ENCODE data around the gene DMP1.
A peak's percentile ranks its signal among the peaks of the same experiment; 100 is the strongest.

The DMP1 gene

DNA sequence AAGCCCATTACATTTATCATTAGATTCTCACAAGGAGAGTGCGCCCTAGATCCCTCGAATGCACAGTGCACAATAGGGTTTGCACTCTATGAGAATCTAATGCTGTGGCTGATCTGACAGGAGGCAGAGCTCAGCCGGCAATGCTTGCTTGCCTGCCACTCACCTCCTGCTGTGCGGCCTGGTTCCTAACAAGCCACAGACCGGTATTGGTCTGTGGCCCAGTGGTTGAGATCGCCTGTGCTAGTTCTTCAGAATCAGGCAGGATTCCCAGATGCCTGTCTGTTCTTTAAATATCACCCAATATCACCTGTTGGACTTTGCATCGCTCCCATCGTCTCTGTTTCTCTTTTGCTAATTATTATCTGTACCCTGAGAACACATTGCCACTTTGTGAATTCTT is 27.8 kb upstream of the DMP1 start:
- TF ChIP-seq, protein P1, sequence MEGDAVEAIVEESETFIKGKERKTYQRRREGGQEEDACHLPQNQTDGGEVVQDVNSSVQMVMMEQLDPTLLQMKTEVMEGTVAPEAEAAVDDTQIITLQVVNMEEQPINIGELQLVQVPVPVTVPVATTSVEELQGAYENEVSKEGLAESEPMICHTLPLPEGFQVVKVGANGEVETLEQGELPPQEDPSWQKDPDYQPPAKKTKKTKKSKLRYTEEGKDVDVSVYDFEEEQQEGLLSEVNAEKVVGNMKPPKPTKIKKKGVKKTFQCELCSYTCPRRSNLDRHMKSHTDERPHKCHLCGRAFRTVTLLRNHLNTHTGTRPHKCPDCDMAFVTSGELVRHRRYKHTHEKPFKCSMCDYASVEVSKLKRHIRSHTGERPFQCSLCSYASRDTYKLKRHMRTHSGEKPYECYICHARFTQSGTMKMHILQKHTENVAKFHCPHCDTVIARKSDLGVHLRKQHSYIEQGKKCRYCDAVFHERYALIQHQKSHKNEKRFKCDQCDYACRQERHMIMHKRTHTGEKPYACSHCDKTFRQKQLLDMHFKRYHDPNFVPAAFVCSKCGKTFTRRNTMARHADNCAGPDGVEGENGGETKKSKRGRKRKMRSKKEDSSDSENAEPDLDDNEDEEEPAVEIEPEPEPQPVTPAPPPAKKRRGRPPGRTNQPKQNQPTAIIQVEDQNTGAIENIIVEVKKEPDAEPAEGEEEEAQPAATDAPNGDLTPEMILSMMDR (IDR thresholded peaks at IDR 0.05), result no peak
- TF ChIP-seq ZFX (IDR thresholded peaks at IDR 0.05; ENCODE audit: borderline replicate concordance), result no peak
- H3K27ac ChIP-seq, result no peak overlapping the region

DNA sequence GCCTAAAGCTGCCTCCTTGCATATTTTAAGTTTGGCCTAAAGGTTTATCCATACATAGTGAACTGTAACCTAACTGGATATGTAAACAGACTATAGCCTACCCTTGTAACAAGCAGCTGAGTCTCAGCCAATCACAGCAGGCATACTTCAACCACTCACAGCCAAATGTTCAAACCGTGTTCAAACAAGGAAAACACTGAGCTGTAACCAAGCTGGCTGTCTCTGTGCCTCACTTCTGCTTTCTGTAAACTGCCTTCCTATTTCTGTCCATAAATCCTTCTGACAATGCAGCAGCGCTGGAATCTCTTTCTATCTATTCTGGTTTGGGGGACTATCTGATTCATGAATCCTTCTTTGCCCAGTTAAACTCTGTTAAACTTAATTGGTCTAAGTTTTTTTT is 25.4 kb upstream of the DMP1 start:
- no peak overlapping the region for H3K27ac ChIP-seq

DNA sequence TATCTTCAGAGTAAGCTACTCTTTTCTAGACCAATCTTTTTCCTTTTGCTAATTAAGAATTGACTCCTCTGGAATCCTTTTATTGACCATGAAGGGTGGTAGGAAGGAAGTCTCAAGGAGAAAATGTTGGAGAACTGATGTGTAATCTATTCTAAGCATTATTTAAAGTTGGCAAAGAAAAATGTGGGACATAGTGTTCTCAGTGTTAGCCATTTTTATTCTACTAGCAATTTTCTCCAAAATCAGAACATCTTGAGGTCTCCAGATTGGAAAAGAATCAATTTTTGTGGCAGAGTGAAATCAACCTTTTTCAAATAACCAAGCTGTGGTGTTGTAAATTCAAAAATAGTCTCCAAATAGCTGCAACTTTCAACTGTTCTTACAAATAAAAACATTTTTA is 18.4 kb upstream of the DMP1 start:
- no peak overlapping the region for H3K27ac ChIP-seq
- TF ChIP-seq, protein P1 (IDR thresholded peaks at IDR 0.05), result no peak

More for the DNA sequence above, 25.4 kb upstream of the DMP1 start:
- TF ChIP-seq ZFX (IDR thresholded peaks at IDR 0.05; ENCODE audit: borderline replicate concordance), result no peak
- TF ChIP-seq, protein P1 (IDR thresholded peaks at IDR 0.05), result no peak

DNA sequence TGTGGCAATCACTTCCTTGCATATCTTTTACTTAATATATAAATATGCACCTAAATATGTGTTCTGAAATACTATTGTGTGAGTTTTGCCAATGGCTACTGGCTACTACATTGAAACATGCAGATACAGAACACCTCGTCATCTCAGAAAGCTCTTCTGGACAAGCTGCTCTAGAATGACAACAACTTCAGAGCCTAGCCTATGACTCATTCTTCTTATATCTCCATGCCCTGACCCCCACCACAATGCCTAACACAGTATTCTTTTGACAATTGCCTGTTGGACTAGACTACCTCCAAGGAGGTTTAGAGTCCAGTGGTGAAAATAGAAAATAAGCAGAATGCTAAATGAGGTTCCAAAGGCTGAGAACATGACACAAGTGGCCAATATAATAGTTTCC is 17.6 kb upstream of the DMP1 start:
- no peak overlapping the region for H3K27ac ChIP-seq
- TF ChIP-seq, protein P1 (IDR thresholded peaks at IDR 0.05), result no peak
- no peak for TF ChIP-seq ZFX (IDR thresholded peaks at IDR 0.05; ENCODE audit: borderline replicate concordance)

DNA sequence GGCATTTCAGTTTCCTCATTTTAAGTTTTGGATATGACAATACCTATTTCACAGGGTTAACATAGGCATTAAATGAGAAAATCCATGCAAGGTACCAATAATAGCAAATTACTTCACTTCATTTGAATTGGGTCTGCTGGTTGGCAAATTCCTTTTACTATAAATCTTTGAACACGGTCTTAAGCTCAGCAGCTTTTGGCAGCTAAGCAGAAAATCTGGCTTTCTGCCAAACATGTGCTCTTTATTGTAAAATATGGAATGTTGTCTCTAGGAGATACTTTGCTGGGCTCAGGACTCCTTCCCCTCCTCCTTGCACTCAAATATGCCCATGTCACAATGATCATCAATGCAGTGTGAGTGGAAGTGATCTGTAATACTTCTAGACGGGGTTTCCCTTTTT is 16.8 kb upstream of the DMP1 start:
- no peak for TF ChIP-seq ZFX (IDR thresholded peaks at IDR 0.05; ENCODE audit: borderline replicate concordance)
- TF ChIP-seq, protein P1 (IDR thresholded peaks at IDR 0.05), result no peak

DNA sequence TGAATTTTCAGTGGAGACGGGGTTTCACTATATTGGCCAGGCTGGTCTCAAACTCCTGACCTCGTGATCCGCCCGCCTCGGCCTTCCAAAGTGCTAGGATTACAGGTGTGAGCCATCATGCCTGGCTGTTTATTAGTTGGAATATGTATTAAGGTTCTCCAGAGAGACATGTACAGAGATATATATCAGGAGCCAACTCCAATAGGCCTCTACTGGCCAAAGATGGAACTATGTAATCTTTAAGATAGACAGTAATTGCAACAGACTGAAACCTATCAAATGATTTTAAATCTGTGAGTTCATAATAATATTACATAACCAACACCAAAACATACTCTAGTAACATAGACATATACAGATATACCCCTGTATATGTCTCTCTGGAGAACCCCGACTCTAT is 5.8 kb upstream of the DMP1 start:
- TF ChIP-seq ZFX (IDR thresholded peaks at IDR 0.05; ENCODE audit: borderline replicate concordance), result no peak
- TF ChIP-seq, protein P1 (IDR thresholded peaks at IDR 0.05), result peak; percentile 33
- H3K27ac ChIP-seq, result no peak overlapping the region

More for the DNA sequence above, 16.8 kb upstream of the DMP1 start:
- H3K27ac ChIP-seq, result no peak overlapping the region

DNA sequence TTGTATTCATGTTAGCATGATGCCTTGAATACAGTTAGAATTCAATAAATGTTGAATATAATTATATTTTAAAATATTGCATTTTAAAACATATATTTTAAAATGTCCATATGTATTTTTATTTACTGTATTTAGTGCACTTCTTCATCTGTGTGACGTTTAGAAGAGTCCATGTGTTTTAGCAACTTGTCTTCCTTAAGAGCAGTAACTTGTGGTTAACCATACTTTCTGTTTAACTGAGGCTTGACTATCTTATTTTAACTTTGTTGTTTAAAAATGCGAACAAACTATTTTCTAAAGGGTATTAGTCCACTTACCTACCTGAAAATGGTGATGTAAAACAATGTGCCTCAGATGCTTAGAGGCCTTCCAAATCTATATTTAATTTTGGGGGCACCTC is 858 bp downstream of the DMP1 start:
- H3K27ac ChIP-seq, result no peak overlapping the region
- TF ChIP-seq, protein P1 (IDR thresholded peaks at IDR 0.05), result no peak
- TF ChIP-seq ZFX (IDR thresholded peaks at IDR 0.05; ENCODE audit: borderline replicate concordance), result no peak

Measured in 22Rv1 (cell line).